Osteoblast (primary cell): ENCODE measurements around the gene CHPF. TPM values are rescaled to one million over a fixed set of nuclear protein-coding genes. Genes with fewer than 3 reads are reported as not detected.
A peak's percentile ranks its signal among the peaks of the same experiment; 100 is the strongest.

Source experiments
- DNase-seq: peaks from one replicate; pipeline ENCODE4 v3.0.0; 2011; ENCODE audit warnings: low spot score, mixed read lengths; ENCODE audit not compliant: insufficient read length; ENCODE audit errors: missing footprints
- H2AFZ ChIP-seq: 2 replicates; pipeline ENCODE4 v1.6.0; 2011; ENCODE audit warnings: mild to moderate bottlenecking, low read length
- H3K27ac ChIP-seq: 2 replicates; pipeline ENCODE4 v1.5.1; 2011; ENCODE audit warnings: mild to moderate bottlenecking, low read depth, low read length, moderate library complexity
- H3K27me3 ChIP-seq: 2 replicates; pipeline ENCODE4 v1.6.0; 2012; ENCODE audit warnings: mild to moderate bottlenecking, control low read depth, inconsistent platforms, low read length, moderate library complexity; ENCODE audit not compliant: insufficient read depth
- H3K36me3 ChIP-seq: 2 replicates; pipeline ENCODE4 v1.5.1; 2011; ENCODE audit warnings: mild to moderate bottlenecking, low read length, control low read depth, moderate library complexity; ENCODE audit not compliant: insufficient read depth
- H3K4me1 ChIP-seq: 2 replicates; pipeline ENCODE4 v1.5.1; 2011; ENCODE audit warnings: mild to moderate bottlenecking, low read length, control low read depth, moderate library complexity; ENCODE audit not compliant: insufficient read depth
- H3K4me2 ChIP-seq: 2 replicates; pipeline ENCODE4 v1.6.0; 2011; ENCODE audit warnings: mild to moderate bottlenecking, low read length; ENCODE audit not compliant: insufficient read depth
- H3K4me3 ChIP-seq: fragments of 200-600 bp; sonication (generic); 3 replicates; pipeline ENCODE4 v1.5.1; 2012; ENCODE audit warnings: mild to moderate bottlenecking, low read length, inconsistent platforms; ENCODE audit not compliant: insufficient read depth
- H3K79me2 ChIP-seq: 2 replicates; pipeline ENCODE4 v1.6.0; 2012; ENCODE audit warnings: mild to moderate bottlenecking, low read length, control low read depth, inconsistent platforms; ENCODE audit not compliant: insufficient read depth
- H3K9me3 ChIP-seq: 2 replicates; pipeline ENCODE4 v1.5.1; 2011; ENCODE audit warnings: low read depth, low read length, control low read depth
- H4K20me1 ChIP-seq: 2 replicates; pipeline ENCODE4 v1.6.0; 2012; ENCODE audit warnings: mild to moderate bottlenecking, low read length, control low read depth; ENCODE audit not compliant: insufficient read depth
- total RNA-seq: library from RNA; depleted of rRNA; stranded (reverse); fragments of >200 nt; gene quantifications from 2 replicates; pipeline ENCODE4 v1.2.3, GENCODE V29; 2012
- TF ChIP-seq, protein P1 (sequence below): IDR thresholded peaks from 2 replicates; pipeline ENCODE4 v1.5.1; 2011; ENCODE audit warnings: mild to moderate bottlenecking, low read depth, low read length, moderate library complexity; ENCODE audit errors: extremely low read depth

The CHPF gene
- total RNA-seq, 1 donor, result 192 TPM

DNA sequence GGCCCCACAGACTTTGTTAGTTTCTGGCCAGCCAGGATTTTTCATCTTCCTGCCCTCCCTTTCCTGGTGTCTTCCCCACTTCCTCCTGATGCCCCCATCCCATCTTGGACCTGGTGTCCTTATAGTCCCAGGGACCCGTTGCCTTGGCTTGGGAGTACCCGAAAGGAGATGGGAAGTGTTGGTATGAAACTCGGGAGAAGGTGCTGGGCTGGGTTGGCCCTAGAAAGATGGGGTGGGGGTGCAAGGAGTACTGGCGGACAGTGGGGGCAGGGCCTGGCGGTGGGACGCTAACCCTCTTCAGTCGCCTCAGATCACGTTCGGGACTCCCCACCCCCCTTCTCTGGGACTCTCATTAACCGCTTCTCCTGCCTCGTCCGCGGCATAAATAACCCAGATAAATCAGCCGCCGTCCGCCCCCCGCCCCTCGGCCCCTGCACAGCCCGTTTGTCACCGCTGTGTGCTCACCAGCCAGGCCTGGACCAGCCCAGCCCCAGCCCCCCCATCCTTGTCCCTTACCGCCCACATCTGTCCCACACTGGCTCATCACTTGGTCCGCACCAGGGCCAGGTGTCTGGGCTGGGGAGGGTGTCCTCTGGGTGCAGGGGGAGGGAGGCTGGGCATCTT, 33.0 kb downstream of the CHPF start:
- Histone ChIP-seq H3K4me3 (peak overlapping the region; percentile 69), H3K4me1 (peaks cover 12% of the 10 kb centered on the region), H4K20me1 (peaks cover 1% of the 10 kb centered on the region), H3K27ac (no peak overlapping the region), H3K4me2 (peak overlapping the region; percentile 89), H3K36me3 (peaks cover 8% of the 10 kb centered on the region), H3K79me2 (no peaks in the 10 kb centered on the region), H2AFZ (no peak overlapping the region), H3K27me3 (peaks cover 43% of the 10 kb centered on the region), H3K9me3 (no peaks in the 10 kb centered on the region)
- DNase-seq, result no peak
- TF ChIP-seq, protein P1, sequence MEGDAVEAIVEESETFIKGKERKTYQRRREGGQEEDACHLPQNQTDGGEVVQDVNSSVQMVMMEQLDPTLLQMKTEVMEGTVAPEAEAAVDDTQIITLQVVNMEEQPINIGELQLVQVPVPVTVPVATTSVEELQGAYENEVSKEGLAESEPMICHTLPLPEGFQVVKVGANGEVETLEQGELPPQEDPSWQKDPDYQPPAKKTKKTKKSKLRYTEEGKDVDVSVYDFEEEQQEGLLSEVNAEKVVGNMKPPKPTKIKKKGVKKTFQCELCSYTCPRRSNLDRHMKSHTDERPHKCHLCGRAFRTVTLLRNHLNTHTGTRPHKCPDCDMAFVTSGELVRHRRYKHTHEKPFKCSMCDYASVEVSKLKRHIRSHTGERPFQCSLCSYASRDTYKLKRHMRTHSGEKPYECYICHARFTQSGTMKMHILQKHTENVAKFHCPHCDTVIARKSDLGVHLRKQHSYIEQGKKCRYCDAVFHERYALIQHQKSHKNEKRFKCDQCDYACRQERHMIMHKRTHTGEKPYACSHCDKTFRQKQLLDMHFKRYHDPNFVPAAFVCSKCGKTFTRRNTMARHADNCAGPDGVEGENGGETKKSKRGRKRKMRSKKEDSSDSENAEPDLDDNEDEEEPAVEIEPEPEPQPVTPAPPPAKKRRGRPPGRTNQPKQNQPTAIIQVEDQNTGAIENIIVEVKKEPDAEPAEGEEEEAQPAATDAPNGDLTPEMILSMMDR, result no peak

DNA sequence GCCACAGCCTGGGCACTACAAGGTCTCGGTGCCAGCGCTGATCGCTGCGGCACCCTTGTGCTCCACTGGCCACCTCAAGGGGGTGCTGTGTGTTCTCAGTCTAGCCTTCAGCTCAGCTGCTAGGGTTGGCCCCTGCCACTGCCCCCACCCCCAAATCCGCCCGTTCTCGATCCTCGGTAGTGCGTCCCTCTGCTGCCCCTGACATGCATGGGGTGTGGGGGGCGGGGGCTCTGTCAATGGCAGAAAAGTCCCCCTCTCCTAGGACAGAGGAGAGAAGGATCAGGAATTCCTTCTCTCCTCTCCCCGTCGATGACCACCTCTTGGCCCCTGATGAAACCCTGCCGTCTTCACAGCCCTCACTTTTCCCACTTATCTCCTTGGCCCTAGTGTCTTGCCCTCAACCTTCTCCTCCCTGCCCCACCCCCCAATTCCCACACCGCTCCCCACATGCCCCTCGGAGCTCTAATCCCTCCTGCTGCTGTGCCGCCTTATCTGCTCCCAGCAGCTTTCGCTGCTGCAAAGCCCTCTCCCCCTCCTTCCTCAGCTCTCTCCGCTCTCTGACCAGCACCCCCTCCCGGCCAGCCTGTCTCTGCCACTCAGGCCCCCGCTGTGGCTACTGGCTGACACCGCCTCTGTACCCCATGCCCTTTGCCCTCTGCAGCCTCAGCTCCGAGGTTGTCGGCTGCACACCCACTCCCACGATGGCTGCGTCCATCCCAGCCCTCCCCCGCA, 33.7 kb downstream of the CHPF start:
- no peaks in the 10 kb centered on the region for H3K9me3 ChIP-seq
- peaks cover 5% of the 10 kb centered on the region for H4K20me1 ChIP-seq
- TF ChIP-seq, protein P1, result peak; percentile 70
- peaks cover 14% of the 10 kb centered on the region for H3K36me3 ChIP-seq
- H2AFZ ChIP-seq, result peak overlapping the region; percentile 35
- peaks cover 40% of the 10 kb centered on the region for H3K27me3 ChIP-seq
- H3K79me2 ChIP-seq, result no peaks in the 10 kb centered on the region
- peak overlapping the region; percentile 89 for H3K4me2 ChIP-seq
- H3K27ac ChIP-seq, result no peak overlapping the region
- peaks cover 12% of the 10 kb centered on the region for H3K4me1 ChIP-seq
- peak; percentile 99 for DNase-seq
- peak overlapping the region; percentile 69 for H3K4me3 ChIP-seq

DNA sequence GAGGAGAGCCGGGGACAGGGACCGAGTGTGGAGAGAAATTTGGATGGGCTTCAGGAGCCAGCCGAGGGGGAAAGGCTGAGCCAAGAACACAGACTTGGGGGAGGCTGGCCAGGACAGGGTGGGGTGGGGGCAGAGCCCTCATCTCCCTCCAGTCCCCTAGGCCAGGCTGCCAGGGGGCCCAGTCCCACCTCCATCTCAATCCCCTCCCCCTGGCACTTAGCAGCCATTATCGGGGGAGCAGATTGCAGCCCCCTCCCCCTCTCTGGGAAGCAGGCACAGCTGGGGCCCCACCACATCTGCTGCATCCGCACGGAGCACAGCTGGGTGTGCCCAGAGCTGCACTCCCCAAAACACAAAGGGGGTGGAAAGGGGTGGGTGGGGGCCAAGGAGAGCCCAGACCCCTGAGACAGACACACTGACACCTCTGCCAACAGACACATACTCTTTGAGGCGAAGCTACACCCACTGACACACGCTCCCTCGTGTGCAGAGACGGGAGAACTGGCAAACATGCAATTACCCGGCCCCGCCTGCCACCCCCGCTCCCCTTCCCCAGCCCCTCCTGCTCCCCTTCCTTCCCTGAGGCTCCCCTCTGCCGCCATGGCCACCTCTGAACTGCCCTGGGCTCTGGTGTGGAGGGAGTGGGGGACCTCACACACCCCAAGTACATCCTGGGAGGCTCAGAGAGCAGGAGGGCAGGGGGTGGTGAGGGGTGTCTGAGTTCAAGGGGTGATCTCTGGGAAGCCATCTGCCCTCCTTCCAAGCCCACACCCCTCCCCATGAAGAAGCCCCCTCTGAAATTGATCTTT, 34.4 kb downstream of the CHPF start:
- Histone ChIP-seq H2AFZ (no peak overlapping the region), H3K27ac (no peak overlapping the region), H3K9me3 (no peaks in the 10 kb centered on the region), H4K20me1 (peaks cover 10% of the 10 kb centered on the region), H3K4me3 (peak overlapping the region; percentile 69), H3K36me3 (peaks cover 21% of the 10 kb centered on the region), H3K4me1 (peaks cover 12% of the 10 kb centered on the region), H3K4me2 (peak overlapping the region; percentile 89), H3K79me2 (no peaks in the 10 kb centered on the region), H3K27me3 (peaks cover 33% of the 10 kb centered on the region)
- TF ChIP-seq, protein P1, result no peak
- DNase-seq, result no peak

DNA sequence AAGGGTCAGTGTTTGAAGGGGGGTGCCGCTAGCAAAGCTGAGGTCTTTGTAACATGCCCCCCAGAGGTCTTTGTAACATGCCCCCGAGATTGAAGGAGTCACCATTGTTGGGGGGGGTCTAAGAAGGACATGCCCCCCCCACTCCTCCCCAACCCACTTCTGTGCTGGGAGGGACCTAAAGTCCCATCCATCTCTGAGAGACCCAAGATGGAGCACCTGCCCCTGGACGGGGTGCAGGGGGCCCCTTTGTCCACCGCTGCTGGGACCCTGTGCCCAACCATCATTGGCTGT, 35.2 kb downstream of the CHPF start:
- no peak overlapping the region for H2AFZ ChIP-seq
- DNase-seq, result no peak
- no peaks in the 10 kb centered on the region for H3K9me3 ChIP-seq
- no peak overlapping the region for H3K4me3 ChIP-seq
- H3K36me3 ChIP-seq, result peaks cover 29% of the 10 kb centered on the region
- peaks cover 10% of the 10 kb centered on the region for H4K20me1 ChIP-seq
- no peaks in the 10 kb centered on the region for H3K79me2 ChIP-seq
- peaks cover 25% of the 10 kb centered on the region for H3K27me3 ChIP-seq
- H3K4me2 ChIP-seq, result no peak overlapping the region
- H3K4me1 ChIP-seq, result peaks cover 12% of the 10 kb centered on the region
- H3K27ac ChIP-seq, result no peak overlapping the region
- TF ChIP-seq, protein P1, result no peak
